Dermis microvascular lymphatic vessel endothelial cell (primary cell): Measurements from ENCODE around the gene TTC23L. TPM values are rescaled to one million over a fixed set of nuclear protein-coding genes. Genes with fewer than 3 reads are reported as not detected.
"Not testable (repeated sequence)": the region's sequence is repeated elsewhere in the genome, so short reads cannot be mapped to it uniquely, and the experiment has no call there.

ENCODE experiments used
- DNase-seq, 2 donors: peaks; one replicate each; pipeline versions ENCODE4 v3.0.0 to v3.0.0-alpha.2; 2010; ENCODE audit warnings: low read depth in 2 of 2
- total RNA-seq: library from RNA; depleted of rRNA; stranded (reverse); fragments of >200 nt; gene quantifications from 2 replicates; pipeline ENCODE4 v1.2.1, GENCODE V29; 2014

Gene TTC23L
- total RNA-seq, 1 donor from 2014 or later, result 0.26 TPM

DNA sequence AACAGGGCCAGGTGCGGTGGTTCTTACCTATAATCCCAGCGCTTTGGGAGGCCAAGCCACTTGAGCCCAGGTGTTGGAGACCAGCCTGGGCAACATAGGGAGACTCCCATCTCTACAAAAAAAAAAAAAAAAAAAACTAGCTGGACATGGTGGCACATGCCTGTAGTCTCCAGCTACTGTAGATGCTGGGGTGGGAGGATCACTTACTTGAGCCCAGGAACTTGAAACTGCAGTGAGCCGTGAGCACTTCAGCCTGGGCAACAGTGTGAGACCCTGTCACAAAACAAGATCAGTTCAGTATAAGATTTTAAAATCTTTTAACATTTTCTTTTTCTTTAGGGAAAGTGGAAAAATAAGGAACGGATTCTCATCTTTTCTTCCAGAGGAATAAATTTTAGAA lies 79.1 kb downstream of the TTC23L start:
- no peak for DNase-seq

GRCh38 chr5:34919077-34919476 lies 80.1 kb downstream of the TTC23L start:
- no peak for DNase-seq

- not testable (repeated sequence) for DNase-seq
Measured at GRCh38 chr5:34923256-34923655, 84.3 kb downstream of the TTC23L start.

DNA sequence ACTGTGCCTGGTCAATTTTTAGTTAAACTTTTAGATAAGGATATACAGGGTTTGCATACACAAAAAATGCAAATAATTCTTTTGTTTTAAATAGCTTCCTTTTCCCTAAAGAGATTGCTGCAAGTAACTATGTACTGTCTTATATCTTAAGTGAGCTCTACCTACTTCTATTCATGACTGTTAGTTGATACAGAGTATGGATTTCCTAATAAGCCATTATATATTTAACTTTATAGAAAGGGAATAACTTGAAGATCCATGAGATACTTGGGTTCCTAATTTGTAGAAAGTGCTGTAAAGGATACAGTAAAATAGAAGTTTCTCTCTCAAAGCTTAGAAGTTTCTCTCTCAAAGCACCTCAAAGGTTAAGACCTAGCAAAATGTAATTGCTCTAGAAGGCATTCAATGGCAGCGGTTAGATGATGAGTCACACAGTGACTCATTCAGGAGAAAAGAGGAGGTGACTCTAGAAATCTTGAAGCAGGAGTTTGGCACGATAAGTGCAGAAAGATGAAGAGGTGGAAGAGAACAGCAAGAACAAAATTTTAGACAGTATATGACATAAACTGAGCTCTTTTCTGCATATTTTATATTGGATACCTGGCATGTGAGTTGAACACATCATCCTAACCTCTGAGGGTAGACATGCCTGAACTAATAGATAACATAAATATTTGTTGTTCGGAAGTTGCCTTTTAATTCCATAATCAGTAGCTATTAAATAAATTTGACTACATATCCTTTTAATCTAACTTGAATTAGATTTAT lies 84.9 kb downstream of the TTC23L start:
- DNase-seq, result peak in 1 of 2 donors; percentile 78

- no peak for DNase-seq
Measured at GRCh38 chr5:34924462-34924765, 85.5 kb downstream of the TTC23L start.

- DNase-seq, result no peak
Measured at GRCh38 chr5:34926318-34926888, 87.4 kb downstream of the TTC23L start.

- DNase-seq, result no peak
Measured at GRCh38 chr5:34927785-34928184, 88.8 kb downstream of the TTC23L start.

DNA sequence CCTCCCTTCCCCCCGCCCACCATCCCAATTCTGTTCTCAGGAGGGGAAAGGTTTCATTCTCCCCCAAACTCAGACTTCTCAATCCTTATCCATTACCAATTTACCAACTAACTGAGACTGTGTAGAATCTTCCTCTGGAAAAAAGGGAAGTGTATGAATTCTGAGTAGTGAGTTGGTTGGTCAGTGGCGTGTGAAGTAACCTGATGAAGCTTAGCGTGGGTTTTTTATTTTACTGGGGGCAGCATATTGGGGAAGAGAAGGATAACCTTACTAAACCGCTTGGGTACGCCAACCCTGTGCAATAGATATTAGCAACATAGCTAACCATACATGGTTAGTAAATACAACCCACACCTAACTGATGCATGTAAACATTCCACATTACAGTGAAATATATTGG lies 89.3 kb downstream of the TTC23L start:
- no peak for DNase-seq

- peak; percentile 85 to 97 for DNase-seq
Measured at GRCh38 chr5:34929134-34929719, 90.3 kb downstream of the TTC23L start, which contains the start of gene DNAJC21. TSS of gene DNAJC21 (plus strand) at chr5:34929559. CDS start at chr5:34929820, 261 bp downstream.

- DNase-seq, result peak in 1 of 2 donors; percentile 85
Measured at GRCh38 chr5:34929720-34930461, 90.9 kb downstream of the TTC23L start.

DNA sequence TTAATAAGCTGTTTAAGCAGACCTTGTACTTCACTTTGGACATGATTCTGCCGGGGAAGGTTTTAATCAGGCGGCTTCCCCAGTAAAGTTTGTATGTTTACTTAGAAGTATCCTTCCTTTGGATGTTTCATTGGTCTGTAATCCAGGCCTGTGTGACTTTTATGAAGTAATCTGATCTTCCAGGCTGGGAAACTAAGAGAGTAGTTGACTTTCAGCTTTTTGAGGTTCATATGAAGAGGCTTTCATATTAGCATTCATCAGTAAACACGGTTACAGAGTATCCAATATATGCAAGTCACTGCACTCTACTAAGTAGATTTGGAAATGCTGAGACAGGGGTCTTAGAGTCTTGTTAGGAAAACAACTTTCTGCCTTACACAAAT lies 91.5 kb downstream of the TTC23L start:
- peak in 1 of 2 donors; percentile 39 for DNase-seq

DNA sequence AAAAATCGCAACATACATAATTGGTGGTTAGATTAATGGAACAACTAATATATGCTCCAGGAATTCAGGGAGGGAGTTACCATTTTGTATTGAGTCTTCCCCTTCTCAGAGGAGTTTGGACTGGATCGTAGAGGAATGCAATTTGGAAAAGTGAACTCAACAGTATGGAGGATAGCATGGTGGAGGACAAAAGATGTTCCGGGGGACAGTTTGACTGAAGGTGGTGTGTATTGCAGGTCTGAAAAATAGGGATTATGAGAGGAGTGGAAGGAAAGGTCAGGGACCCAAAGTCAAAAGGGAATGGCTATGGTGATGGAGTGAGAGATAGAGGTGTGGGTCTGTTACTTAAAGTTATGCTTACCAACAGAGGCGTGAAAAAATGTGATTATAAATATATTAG lies 91.9 kb downstream of the TTC23L start:
- no peak for DNase-seq

DNA sequence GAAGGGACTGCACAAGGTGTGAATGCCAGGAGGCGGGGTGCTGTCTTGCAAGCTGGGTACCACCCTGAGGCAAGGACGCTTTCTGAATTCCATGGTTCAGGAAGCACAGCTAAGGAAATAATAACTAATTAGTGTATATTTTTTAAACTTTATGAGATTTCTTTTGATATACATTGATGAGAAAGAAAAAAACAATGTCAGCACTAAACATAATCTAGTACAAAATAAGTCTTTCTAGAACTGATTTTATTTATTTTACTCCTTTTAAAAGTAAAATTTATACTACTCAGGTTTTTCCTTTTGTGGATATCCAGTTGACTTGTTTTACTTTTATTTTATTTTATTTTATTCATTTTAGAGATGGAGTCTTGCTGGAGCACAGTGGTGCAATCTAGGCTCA lies 94.0 kb downstream of the TTC23L start:
- DNase-seq, result no peak

DNA sequence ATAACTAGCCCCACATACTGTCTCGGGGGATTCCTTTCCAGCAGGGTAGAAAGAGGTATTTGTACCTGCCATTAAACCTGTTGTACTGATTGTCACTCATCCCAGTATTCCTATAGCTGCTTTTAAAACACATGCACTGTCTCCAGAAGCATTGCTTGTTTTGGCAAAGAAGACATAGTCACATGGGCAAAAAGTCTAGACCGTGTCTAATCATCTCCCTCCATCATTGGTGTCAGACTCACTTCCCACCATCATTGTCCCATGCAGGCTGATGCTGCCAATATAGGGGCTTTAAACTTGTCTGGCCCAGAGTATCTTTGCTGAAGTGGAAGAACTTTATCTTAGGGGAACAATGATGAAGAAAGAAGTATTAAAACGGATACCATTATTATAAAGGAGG lies 103.0 kb downstream of the TTC23L start:
- peak in 1 of 2 donors; percentile 39 for DNase-seq

DNA sequence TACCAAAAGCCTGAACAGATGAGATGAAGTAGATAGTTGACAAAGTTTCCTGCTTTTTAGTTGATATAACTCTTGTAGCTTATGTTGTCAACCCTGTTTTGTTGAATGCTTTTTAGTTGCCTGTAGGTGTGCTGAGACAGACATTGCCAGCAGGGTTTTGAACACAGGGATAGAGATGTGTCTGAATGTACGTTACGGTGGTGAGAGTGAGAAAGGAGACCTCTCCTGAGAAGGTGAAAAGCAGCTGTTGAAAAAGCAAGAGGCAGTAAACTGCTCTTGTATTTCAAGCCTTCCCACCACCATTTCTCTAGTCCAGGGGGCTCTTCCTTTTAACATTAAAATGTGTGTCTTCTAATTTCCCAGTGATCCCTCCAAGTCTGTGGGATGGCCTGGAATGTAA lies 105.1 kb downstream of the TTC23L start:
- DNase-seq, result no peak

- no peak for DNase-seq
Measured at GRCh38 chr5:34944460-34945047, 105.6 kb downstream of the TTC23L start.

Other genes with a start within 250 kb of the TTC23L start
- gene RAI14, start 182.8 kb upstream of the TTC23L start, total RNA-seq, result 149 and 192 TPM in 2 replicates
- gene RAD1, start 76.3 kb downstream of the TTC23L start, total RNA-seq, result 18.3 and 28.1 TPM in 2 replicates
- 14.3 and 20.0 TPM in 2 replicates for gene BRIX1, start 76.5 kb downstream of the TTC23L start, total RNA-seq
- gene DNAJC21, start 90.4 kb downstream of the TTC23L start, total RNA-seq, result 15.5 and 16.6 TPM in 2 replicates
- not detected in 2 replicates for gene AGXT2, start 208.8 kb downstream of the TTC23L start, total RNA-seq